HEK293T (cell line): ENCODE data around the gene SH3BP4.

ENCODE experiments used
- BHLHE40 ChIP-seq: fragments of 450-650 bp; IDR thresholded peaks from 2 replicates; pipeline ENCODE4 v1.6.1; 2016; ENCODE audit warnings: mild to moderate bottlenecking, moderate library complexity, borderline replicate concordance
- HDGF ChIP-seq: fragments of 450-650 bp; IDR thresholded peaks from 2 replicates; pipeline ENCODE4 v1.6.1; 2017; ENCODE audit warnings: antibody characterized with exemption, borderline replicate concordance
- SP1 ChIP-seq: fragments of 450-650 bp; IDR thresholded peaks from 2 replicates; pipeline ENCODE4 v1.6.1; 2017
- TARDBP ChIP-seq: fragments of 450-650 bp; IDR thresholded peaks from 2 replicates; pipeline ENCODE4 v1.6.1; 2016
- ZNF384 ChIP-seq: fragments of 450-650 bp; IDR thresholded peaks from 2 replicates; pipeline ENCODE4 v1.6.1; 2016

GRCh38 chr2:235049719-235050118 lies 97.9 kb downstream of the SH3BP4 start:
- no peak for TF ChIP-seq SP1
- no peak for TF ChIP-seq TARDBP
- no peak for TF ChIP-seq BHLHE40
- no peak for TF ChIP-seq HDGF
- no peak for TF ChIP-seq ZNF384
